DOHH2 (cell line): Measurements from ENCODE around the gene PLK3.

Experiments
- EZH2phosphoT487 ChIP-seq: fragments of 200-600 bp; sonication (generic); IDR thresholded peaks from 2 replicates; pipeline ENCODE4 v1.6.1; 2017; ENCODE audit warnings: borderline replicate concordance, mild to moderate bottlenecking, antibody characterized with exemption, low read length, moderate library complexity, mixed read lengths
- TF ChIP-seq, protein P1 (sequence below): fragments of 200-600 bp; sonication (generic); IDR thresholded peaks from one replicate; pipeline ENCODE4 v1.5.1; 2014; ENCODE audit warnings: antibody characterized with exemption, mild to moderate bottlenecking, low read depth, low read length; ENCODE audit not compliant: poor library complexity, severe bottlenecking

DNA sequence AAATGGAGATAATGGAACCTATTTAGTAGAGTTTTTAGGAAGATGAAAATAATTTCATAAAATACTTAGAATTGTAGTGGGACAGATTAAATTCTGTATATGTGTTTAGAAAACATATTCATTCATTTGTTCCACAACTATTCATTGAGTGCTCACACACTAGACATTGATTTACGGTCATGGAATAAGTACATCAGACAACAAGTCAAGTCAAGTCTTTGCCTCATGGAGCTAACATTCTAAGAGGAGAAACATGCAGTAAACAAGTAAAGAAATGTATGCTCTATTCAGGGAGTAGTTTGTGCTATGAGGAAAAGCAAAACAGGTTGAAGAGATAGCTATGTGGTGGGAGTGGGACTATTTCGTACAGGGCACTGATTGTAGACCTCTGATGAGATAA is 17.1 kb downstream of the PLK3 start:
- TF ChIP-seq, protein P1, sequence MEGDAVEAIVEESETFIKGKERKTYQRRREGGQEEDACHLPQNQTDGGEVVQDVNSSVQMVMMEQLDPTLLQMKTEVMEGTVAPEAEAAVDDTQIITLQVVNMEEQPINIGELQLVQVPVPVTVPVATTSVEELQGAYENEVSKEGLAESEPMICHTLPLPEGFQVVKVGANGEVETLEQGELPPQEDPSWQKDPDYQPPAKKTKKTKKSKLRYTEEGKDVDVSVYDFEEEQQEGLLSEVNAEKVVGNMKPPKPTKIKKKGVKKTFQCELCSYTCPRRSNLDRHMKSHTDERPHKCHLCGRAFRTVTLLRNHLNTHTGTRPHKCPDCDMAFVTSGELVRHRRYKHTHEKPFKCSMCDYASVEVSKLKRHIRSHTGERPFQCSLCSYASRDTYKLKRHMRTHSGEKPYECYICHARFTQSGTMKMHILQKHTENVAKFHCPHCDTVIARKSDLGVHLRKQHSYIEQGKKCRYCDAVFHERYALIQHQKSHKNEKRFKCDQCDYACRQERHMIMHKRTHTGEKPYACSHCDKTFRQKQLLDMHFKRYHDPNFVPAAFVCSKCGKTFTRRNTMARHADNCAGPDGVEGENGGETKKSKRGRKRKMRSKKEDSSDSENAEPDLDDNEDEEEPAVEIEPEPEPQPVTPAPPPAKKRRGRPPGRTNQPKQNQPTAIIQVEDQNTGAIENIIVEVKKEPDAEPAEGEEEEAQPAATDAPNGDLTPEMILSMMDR, result no peak
- no peak for TF ChIP-seq EZH2phosphoT487
